Skeletal muscle satellite cell (primary cell): Measurements from ENCODE around the gene MUC5AC.

Experiments
- H3K27me3 ChIP-seq: 2 replicates; pipeline ENCODE4 v1.7.0; 2013; ENCODE audit warnings: low read length; ENCODE audit not compliant: control insufficient read depth, insufficient read depth
- H3K36me3 ChIP-seq: 2 replicates; pipeline ENCODE4 v1.7.0; 2013; ENCODE audit warnings: mild to moderate bottlenecking, control low read depth, low read length; ENCODE audit not compliant: insufficient read depth
- H3K4me1 ChIP-seq: 2 replicates; pipeline ENCODE4 v1.7.0; 2013; ENCODE audit warnings: low read length; ENCODE audit not compliant: control insufficient read depth, insufficient read depth
- H3K4me2 ChIP-seq: 2 replicates; pipeline ENCODE4 v1.7.0; 2013; ENCODE audit warnings: mild to moderate bottlenecking, low read length
- H3K4me3 ChIP-seq: 2 replicates; pipeline ENCODE4 v1.7.0; 2013; ENCODE audit warnings: low read length
- H3K9ac ChIP-seq: 2 replicates; pipeline ENCODE4 v1.7.0; 2013; ENCODE audit warnings: mild to moderate bottlenecking, low read depth, low read length, moderate library complexity
- H3K9me3 ChIP-seq: replicated peaks from 2 replicates; pipeline ENCODE4 v1.7.0; 2013; ENCODE audit warnings: mild to moderate bottlenecking, control low read depth, low read length

Gene MUC5AC

DNA sequence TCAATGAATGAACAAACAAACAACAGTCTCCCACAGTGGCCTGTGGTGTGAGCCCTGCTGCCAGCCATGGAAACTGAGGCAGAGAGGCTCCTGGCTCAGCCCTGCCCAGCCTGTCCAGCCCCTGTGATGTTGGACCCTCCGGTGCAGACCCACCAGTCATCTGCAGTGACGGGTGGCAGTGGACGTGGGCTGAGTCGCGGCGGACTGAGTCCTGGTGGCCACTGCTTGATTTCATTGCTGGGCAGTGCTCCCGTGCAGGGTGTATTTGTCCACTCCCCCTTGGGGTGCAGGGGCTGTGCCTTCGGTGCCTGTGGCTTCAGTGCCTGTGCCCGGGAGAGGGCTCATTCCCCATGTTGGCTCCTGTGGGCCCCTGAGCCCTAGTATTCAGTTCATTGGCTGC lies 31.9 kb upstream of the MUC5AC start:
- Histone ChIP-seq H3K27me3 (peaks cover 19% of the 10 kb centered on the region), H3K9ac (no peak overlapping the region), H3K4me2 (no peak overlapping the region), H3K4me3 (no peak overlapping the region), H3K9me3 (no peaks in the 10 kb centered on the region), H3K36me3 (no peaks in the 10 kb centered on the region), H3K4me1 (no peaks in the 10 kb centered on the region)

DNA sequence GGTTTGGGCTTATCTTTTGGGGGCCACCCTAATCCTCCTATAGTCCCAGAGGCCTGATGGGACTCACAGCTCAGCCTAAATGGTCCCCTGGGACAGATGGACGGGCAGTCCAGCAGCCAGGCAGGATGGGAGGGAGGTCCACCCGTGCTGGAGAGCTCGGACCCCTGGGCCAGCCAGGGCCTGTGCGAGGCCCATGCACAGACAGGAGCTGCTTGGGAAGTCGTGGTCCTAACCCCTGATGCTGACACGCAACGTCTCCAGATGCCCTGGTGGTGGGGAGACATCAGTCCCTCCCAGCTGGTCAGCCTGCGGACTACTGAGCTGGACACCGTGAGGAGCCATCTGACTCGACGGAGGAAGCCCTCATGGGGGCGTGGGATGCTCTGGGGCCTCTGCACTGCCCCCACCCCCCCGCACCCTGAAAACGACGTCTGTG lies 31.2 kb upstream of the MUC5AC start:
- Histone ChIP-seq H3K9me3 (no peaks in the 10 kb centered on the region), H3K4me2 (no peak overlapping the region), H3K9ac (no peak overlapping the region), H3K27me3 (peaks cover 26% of the 10 kb centered on the region), H3K4me1 (no peaks in the 10 kb centered on the region), H3K36me3 (no peaks in the 10 kb centered on the region), H3K4me3 (no peak overlapping the region)

DNA sequence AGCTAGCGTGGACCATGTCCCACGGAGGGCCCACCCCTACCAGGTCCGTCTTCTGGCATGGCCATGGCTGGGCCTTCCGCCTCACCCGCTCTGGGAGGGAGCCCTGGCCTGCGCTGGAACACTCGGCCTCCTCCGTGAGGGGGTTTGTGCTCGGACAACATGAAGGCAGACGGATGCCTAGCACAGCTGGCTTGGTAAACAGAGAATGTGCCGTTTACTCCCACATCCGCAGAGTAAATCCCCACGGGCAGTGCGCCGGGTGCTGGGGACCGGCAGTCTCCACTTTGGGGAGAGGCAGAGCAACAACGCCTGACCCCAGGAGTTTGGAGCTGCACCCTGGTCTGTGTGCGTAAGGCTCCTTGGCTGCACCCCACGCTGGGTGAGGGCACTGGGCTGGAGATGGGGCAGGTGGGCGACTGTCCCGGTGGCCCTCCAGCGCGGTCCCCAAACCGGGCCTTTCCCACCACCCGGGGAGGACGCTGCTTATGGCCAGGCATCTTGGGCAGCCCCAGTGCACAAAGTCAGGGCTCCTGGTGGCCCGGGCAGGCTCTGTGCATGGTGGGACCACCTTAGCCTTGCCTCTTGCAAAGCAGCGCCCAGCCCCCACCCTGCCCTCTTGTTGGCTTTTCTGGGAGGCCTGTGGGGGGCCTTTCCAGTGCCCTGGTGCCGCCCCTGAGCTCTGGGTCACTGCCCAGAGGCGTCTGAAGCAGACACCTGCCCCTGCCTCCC lies 30.7 kb upstream of the MUC5AC start:
- H3K36me3 ChIP-seq: no peaks in the 10 kb centered on the region
- no peak overlapping the region for H3K4me2 ChIP-seq
- H3K4me1 ChIP-seq: no peaks in the 10 kb centered on the region
- H3K4me3 ChIP-seq: no peak overlapping the region
- H3K27me3 ChIP-seq: peaks cover 30% of the 10 kb centered on the region
- no peaks in the 10 kb centered on the region for H3K9me3 ChIP-seq
- no peak overlapping the region for H3K9ac ChIP-seq

DNA sequence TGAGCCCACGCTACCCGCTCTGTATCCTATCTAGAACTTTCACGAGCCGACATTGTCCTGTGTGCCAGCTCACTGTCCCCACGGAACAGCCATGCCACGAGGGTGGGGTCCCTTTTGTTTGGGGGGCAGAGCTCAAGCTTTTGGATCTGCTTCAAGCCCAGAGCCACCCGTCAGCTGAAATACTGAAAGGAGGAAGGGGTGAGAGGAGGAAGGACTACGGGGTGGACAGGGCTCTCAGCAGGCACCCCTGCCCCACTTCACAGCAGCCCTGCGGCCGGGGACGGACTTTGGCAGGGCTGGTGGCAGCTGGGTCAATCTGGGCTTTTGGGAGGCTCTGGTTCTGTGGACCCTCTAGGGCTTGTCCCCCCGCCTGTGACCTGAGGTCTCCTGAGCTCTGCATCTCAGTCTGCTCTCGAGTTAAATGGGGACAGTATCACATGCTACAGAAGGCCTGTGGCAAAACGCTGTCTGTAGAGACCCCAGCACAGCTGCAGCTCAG lies 30.0 kb upstream of the MUC5AC start:
- H3K9ac ChIP-seq: no peak overlapping the region
- H3K36me3 ChIP-seq: no peaks in the 10 kb centered on the region
- no peak overlapping the region for H3K4me3 ChIP-seq
- no peaks in the 10 kb centered on the region for H3K9me3 ChIP-seq
- peaks cover 30% of the 10 kb centered on the region for H3K27me3 ChIP-seq
- H3K4me1 ChIP-seq: no peaks in the 10 kb centered on the region
- no peak overlapping the region for H3K4me2 ChIP-seq

DNA sequence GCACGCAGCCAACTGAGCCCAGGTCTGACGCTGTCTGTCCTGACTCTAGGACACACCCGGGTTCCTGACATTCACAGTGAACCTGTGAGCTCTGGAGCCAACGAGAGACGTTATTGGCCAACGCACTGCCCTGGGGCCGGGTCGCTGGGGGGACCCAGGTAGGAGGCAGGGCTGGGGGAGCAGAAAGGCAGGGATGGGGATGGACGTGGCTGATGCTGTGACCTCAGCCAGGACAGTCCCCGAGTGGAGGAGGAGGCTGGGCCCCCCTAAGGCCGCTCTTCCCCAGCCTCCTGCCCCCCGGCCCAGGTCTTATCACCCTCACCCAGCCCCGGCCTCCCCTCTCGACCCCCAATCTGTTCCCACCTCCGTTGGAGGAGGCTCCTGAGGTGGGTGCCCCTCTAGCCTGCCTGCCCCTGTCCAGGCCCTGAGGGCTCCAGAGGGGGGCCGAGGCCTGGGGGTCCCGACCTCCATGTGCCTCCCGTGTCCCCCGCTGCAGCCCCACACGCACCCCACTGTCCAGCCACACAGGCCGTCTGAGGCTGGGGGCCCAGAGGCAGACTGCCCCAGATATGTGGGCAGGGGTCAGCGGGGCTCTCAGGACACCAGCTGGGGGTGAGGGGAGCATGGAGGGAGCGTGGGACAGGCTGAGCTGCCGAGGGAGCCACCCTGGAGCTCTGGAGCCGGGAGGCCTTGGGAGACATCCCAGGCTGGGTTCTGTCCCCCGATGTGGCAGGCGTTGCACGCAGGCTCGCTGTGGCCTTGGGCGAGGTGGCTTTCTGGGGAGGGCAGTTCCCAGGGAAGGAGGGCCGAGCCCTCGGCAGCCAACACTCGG lies 29.2 kb upstream of the MUC5AC start:
- no peaks in the 10 kb centered on the region for H3K9me3 ChIP-seq
- H3K4me2 ChIP-seq: no peak overlapping the region
- peaks cover 29% of the 10 kb centered on the region for H3K27me3 ChIP-seq
- H3K4me3 ChIP-seq: no peak overlapping the region
- no peaks in the 10 kb centered on the region for H3K4me1 ChIP-seq
- no peaks in the 10 kb centered on the region for H3K36me3 ChIP-seq
- no peak overlapping the region for H3K9ac ChIP-seq

DNA sequence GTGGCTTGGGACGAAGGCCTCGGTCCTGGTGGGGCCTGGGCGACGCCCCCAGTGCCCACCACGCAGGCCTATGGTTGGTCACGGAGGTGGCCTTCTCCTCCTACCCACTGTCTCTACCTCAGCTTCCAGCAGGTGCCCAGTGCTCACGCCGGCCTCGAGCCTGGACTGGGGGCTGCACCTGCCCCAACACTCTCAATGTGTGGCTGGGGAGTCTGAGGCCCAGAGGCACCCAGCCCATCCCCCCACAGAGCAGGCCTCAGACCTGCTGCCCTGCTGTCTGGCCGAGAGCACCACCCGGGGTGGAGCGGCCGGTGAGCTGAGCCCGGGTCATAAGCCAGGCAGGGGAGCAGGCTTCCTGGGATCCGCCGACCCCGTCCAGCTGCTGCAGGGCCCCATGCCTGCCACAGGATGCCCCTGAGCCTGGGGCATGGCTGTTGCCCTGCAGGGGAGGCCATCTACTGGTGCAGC lies 28.6 kb upstream of the MUC5AC start:
- H3K9ac ChIP-seq: no peak overlapping the region
- no peaks in the 10 kb centered on the region for H3K4me1 ChIP-seq
- H3K27me3 ChIP-seq: peaks cover 24% of the 10 kb centered on the region
- H3K4me3 ChIP-seq: no peak overlapping the region
- H3K9me3 ChIP-seq: no peaks in the 10 kb centered on the region
- no peak overlapping the region for H3K4me2 ChIP-seq
- H3K36me3 ChIP-seq: no peaks in the 10 kb centered on the region

DNA sequence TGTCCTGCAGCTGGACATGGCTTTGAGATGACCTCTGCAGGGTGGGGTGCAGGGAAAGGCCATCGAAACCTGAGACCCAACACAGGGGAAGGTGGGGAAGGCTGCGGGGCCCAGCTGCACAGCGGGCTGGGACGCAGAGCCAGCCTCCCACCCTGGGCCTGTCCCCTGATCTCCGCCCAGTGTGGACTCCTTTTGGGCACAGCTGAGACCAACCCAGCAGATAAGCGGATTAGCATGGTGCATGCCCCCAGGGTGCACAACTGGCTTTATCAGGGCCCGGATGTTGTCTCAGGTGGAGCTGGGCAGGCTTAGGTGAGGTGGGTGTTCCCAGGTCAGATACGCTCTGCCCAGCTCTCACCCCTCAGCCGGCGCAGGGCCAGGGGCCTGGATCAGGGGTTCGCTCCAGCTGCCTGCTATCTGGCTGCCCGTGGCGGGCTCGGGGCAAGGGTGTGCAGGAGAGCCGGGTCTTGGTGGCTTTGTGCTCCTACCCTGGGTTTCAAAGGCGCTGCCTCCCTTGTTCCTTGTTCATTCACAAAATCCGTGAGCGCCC lies 28.1 kb upstream of the MUC5AC start:
- Histone ChIP-seq H3K4me1 (no peaks in the 10 kb centered on the region), H3K4me2 (no peak overlapping the region), H3K4me3 (no peak overlapping the region), H3K9me3 (no peaks in the 10 kb centered on the region), H3K36me3 (no peaks in the 10 kb centered on the region), H3K27me3 (peaks cover 24% of the 10 kb centered on the region), H3K9ac (no peak overlapping the region)

DNA sequence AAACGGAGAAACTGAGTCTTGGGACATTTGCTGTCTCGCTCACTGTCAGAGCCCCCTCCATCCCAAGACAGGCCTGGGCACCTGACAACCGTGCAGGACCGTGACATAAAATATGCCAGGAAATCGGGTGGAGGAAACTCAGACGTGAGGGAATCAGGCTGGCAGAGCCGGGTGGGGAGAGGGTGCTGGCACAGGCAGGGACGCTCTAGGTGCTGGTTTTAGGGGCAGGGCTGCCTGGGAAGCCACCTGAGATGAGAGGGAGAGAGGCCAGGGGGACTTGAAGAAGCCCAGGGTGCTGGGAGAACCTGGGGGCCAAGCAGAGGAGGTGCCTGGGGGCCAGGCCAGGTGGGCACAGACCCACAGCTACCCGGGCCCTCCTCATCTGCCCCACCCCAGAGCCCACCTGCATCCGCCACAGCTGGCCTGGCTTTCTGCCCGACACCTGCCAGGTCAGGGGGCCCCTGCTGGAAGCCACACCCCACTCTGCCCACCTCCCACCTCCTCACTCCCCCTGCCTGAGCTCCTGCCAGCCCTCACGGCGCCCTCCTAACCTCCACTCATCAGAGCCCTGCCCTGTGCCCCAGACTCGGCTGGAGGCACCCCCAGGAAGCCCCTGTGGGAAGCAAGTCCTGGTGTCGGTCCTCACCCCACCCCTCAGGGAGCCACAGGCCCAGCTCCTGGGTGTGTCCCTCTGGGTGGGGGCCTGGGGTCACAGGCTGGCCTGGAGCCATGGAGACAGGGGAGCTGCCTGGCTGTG lies 27.3 kb upstream of the MUC5AC start:
- H3K4me2 ChIP-seq: no peak overlapping the region
- no peak overlapping the region for H3K9ac ChIP-seq
- peaks cover 24% of the 10 kb centered on the region for H3K27me3 ChIP-seq
- H3K9me3 ChIP-seq: no peaks in the 10 kb centered on the region
- H3K4me3 ChIP-seq: no peak overlapping the region
- H3K36me3 ChIP-seq: no peaks in the 10 kb centered on the region
- H3K4me1 ChIP-seq: no peaks in the 10 kb centered on the region

DNA sequence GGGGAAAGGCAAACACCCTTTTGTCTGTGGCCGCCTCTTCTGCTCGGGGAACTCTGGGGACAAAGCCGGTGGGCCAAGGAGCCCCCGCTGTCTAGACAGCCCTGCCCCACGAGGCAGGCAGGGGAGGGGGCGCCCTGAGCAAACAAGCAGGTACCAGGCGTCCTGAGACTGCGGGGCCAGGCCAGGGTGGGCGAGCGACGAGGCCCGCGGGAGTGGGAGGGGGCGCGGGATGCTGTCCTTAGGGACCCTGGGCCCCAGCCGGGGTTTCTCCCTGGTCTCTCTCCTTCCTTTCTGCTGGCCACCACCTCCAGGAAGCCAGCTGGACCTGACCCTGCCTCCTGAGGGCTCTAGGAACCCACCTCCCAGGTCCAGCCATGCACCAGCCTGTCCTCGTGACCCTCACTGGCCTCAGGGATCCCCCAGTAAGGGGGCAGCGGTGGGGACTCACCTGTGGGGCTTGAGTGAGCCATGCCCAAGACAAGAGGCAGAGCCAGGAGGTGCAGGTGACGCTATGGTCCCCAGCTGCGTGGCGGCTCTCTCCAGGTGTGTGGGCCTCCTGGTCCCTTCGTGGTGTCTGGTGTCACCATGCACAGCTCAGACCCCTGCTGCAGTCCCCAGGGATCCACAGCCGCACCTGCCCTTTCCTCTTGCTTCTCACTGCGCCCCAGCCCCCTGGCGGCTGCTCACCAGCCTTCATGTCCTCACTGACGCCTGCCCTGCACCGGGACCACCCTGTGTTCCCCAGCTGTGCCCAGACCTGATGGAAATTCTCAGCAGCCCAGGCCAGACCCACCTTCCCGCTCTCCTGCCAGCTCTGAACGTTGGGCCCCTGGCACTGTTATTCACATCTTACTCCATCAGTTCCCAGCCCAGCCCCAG lies 26.5 kb upstream of the MUC5AC start:
- no peaks in the 10 kb centered on the region for H3K36me3 ChIP-seq
- no peak overlapping the region for H3K9ac ChIP-seq
- H3K27me3 ChIP-seq: peaks cover 24% of the 10 kb centered on the region
- H3K4me3 ChIP-seq: no peak overlapping the region
- H3K4me1 ChIP-seq: no peaks in the 10 kb centered on the region
- no peak overlapping the region for H3K4me2 ChIP-seq
- H3K9me3 ChIP-seq: no peaks in the 10 kb centered on the region

DNA sequence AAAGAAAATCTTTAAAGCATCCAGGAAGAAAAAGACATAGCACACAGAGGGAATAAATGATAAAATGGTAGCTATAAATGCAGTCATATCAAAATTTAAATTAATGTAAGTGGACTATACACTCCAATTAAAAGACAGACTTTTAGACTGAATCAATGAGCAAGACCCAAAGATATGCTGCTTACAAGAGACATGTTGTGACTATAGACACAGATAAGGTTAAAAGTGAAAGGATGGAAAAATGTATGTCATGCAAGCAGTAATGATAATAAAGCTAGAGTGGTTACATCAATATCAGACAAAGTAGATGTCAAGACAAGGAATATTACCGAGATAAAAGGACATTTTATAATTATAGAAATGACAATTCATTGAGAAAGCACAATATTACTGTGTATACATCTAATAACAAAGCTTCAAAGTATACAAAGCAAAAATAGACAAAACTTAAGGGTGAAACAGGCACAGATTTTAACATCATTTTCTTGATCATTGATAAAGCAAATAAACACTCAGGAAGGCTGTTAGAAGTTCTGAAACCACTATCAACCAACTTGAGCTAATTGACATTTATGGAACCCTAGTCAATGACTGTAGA lies 22.8 kb upstream of the MUC5AC start:
- H3K27me3 ChIP-seq: peaks cover 23% of the 10 kb centered on the region
- no peak overlapping the region for H3K9ac ChIP-seq
- H3K4me3 ChIP-seq: no peak overlapping the region
- H3K4me2 ChIP-seq: no peak overlapping the region
- H3K9me3 ChIP-seq: no peaks in the 10 kb centered on the region
- no peaks in the 10 kb centered on the region for H3K36me3 ChIP-seq
- H3K4me1 ChIP-seq: peaks cover 11% of the 10 kb centered on the region
